Right hindlimb (tissue), 1 donor: ENCODE measurements around the gene TIGAR.
A peak's percentile ranks its signal among the peaks of the same experiment; 100 is the strongest.

Source experiments
- DNase-seq: peaks from one replicate; pipeline ENCODE4 v3.0.0-alpha.2; 2018

TIGAR gene

GRCh38 chr12:4282892-4283511 lies 38.0 kb upstream of the TIGAR start:
- no peak for DNase-seq

- no peak for DNase-seq
These were observed 37.3 kb upstream of the TIGAR start for GRCh38 chr12:4283512-4284255.

GRCh38 chr12:4284306-4284705 lies 36.7 kb upstream of the TIGAR start:
- DNase-seq, result no peak

GRCh38 chr12:4285070-4285469 lies 35.9 kb upstream of the TIGAR start:
- no peak for DNase-seq

GRCh38 chr12:4286228-4286627 lies 34.8 kb upstream of the TIGAR start:
- DNase-seq, result no peak

- DNase-seq, result peak; percentile 26
These were observed 34.2 kb upstream of the TIGAR start for GRCh38 chr12:4286771-4287317.

- peak; percentile 18 for DNase-seq
These were observed 33.4 kb upstream of the TIGAR start for GRCh38 chr12:4287325-4288211.

- DNase-seq, result peak; percentile 14
These were observed 32.5 kb upstream of the TIGAR start for GRCh38 chr12:4288296-4289131.

- peak; percentile 17 for DNase-seq
These were observed 31.7 kb upstream of the TIGAR start for GRCh38 chr12:4289231-4289878.

- peak; percentile 14 for DNase-seq
These were observed 30.8 kb upstream of the TIGAR start for GRCh38 chr12:4289998-4290790.

GRCh38 chr12:4292341-4293073 lies 28.5 kb upstream of the TIGAR start:
- DNase-seq, result no peak

GRCh38 chr12:4293299-4293965 lies 27.6 kb upstream of the TIGAR start:
- DNase-seq, result no peak

GRCh38 chr12:4293966-4294505 lies 27.0 kb upstream of the TIGAR start:
- DNase-seq, result no peak

GRCh38 chr12:4296751-4297150 lies 24.3 kb upstream of the TIGAR start:
- no peak for DNase-seq

- DNase-seq, result no peak
These were observed 23.4 kb upstream of the TIGAR start for GRCh38 chr12:4297617-4298016.

GRCh38 chr12:4300883-4301282 lies 20.1 kb upstream of the TIGAR start:
- no peak for DNase-seq

- no peak for DNase-seq
These were observed 19.0 kb upstream of the TIGAR start for GRCh38 chr12:4301932-4302501.

GRCh38 chr12:4302881-4303280 lies 18.1 kb upstream of the TIGAR start:
- DNase-seq, result no peak

GRCh38 chr12:4303750-4304149 lies 17.3 kb upstream of the TIGAR start:
- no peak for DNase-seq
